WI38 (cell line): ENCODE results near the gene DNAH10.

ENCODE experiments used
- H3K4me3 ChIP-seq: 2 replicates; pipeline ENCODE4 v1.5.1; 2011; ENCODE audit warnings: low read depth, mild to moderate bottlenecking, control low read depth, low read length
- CTCF ChIP-seq: IDR thresholded peaks from 2 replicates; pipeline ENCODE4 v1.5.1; 2012; ENCODE audit warnings: low read depth, mild to moderate bottlenecking, control low read depth, low read length

Gene DNAH10

GRCh38 chr12:123849517-123849916 is 87.4 kb downstream of the DNAH10 start:
- no peak overlapping the region for H3K4me3 ChIP-seq
- no peak for TF ChIP-seq CTCF

GRCh38 chr12:123850246-123851134 is 88.4 kb downstream of the DNAH10 start:
- no peak for TF ChIP-seq CTCF
- H3K4me3 ChIP-seq, result no peak overlapping the region

- no peak overlapping the region for H3K4me3 ChIP-seq
- TF ChIP-seq CTCF, result no peak
These were observed 91.4 kb downstream of the DNAH10 start for GRCh38 chr12:123853396-123854070.

- TF ChIP-seq CTCF, result no peak
- H3K4me3 ChIP-seq, result no peak overlapping the region
These were observed 92.1 kb downstream of the DNAH10 start for GRCh38 chr12:123854232-123854631.

- no peak for TF ChIP-seq CTCF
- no peak overlapping the region for H3K4me3 ChIP-seq
These were observed 92.8 kb downstream of the DNAH10 start for GRCh38 chr12:123854918-123855317.

- no peak for TF ChIP-seq CTCF
- H3K4me3 ChIP-seq, result no peak overlapping the region
These were observed 94.6 kb downstream of the DNAH10 start for GRCh38 chr12:123856681-123857080.

GRCh38 chr12:123858176-123858575 is 96.1 kb downstream of the DNAH10 start:
- TF ChIP-seq CTCF, result no peak
- H3K4me3 ChIP-seq, result no peak overlapping the region
